ENCODE measurements around the gene MPV17. TPM values are rescaled to one million over a fixed set of nuclear protein-coding genes. Genes with fewer than 3 reads are reported as not detected.

The MPV17 gene
- total and polyA plus RNA-seq, 2 donors (not counting 1 experiment from before 2014, with no cell fraction given), result 83.2 to 272 TPM

- H3K4me3 ChIP-seq (replicated peaks in 1 of 4; ENCODE audit: control extremely low read depth in 1 of 4, insufficient read depth in 1 of 4, low read depth in 3 of 4, low read length in 4 of 4), result no peak overlapping the region
- H3K4me1 ChIP-seq (ENCODE audit: control insufficient read depth, extremely low read depth, insufficient read depth, low read length), result no peaks in the 10 kb centered on the region
- H3K79me2 ChIP-seq (ENCODE audit: control insufficient read depth, insufficient read depth, low read length), result no peaks in the 10 kb centered on the region
- H3K9me3 ChIP-seq (ENCODE audit: control insufficient read depth, insufficient read depth, low read depth, low read length), result no peaks in the 10 kb centered on the region
- no peak overlapping the region for H3K9ac ChIP-seq (ENCODE audit: insufficient read depth, low read length)
- H2AFZ ChIP-seq (ENCODE audit: low read length), result no peak overlapping the region
- peaks cover 6% of the 10 kb centered on the region for H3K27me3 ChIP-seq (ENCODE audit: control insufficient read depth, insufficient read depth, low read length)
- no peak for DNase-seq (ENCODE audit: low read depth in 2 of 2)
- H3K36me3 ChIP-seq (ENCODE audit: control insufficient read depth, insufficient read depth, low read length), result no peaks in the 10 kb centered on the region
- no peak for TF ChIP-seq EZH2 (IDR thresholded peaks at IDR 0.05; ENCODE audit: low read length, missing control alignments)
- TF ChIP-seq, protein P1, sequence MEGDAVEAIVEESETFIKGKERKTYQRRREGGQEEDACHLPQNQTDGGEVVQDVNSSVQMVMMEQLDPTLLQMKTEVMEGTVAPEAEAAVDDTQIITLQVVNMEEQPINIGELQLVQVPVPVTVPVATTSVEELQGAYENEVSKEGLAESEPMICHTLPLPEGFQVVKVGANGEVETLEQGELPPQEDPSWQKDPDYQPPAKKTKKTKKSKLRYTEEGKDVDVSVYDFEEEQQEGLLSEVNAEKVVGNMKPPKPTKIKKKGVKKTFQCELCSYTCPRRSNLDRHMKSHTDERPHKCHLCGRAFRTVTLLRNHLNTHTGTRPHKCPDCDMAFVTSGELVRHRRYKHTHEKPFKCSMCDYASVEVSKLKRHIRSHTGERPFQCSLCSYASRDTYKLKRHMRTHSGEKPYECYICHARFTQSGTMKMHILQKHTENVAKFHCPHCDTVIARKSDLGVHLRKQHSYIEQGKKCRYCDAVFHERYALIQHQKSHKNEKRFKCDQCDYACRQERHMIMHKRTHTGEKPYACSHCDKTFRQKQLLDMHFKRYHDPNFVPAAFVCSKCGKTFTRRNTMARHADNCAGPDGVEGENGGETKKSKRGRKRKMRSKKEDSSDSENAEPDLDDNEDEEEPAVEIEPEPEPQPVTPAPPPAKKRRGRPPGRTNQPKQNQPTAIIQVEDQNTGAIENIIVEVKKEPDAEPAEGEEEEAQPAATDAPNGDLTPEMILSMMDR (conservative IDR thresholded peaks at IDR 0.05 in 1 of 2, IDR thresholded peaks at IDR 0.05 in 1 of 2; ENCODE audit: low read depth in 1 of 2, low read length in 2 of 2), result no peak
- no peak overlapping the region for H3K4me2 ChIP-seq (ENCODE audit: extremely low read depth, insufficient read depth, low read length)
- H3K27ac ChIP-seq (ENCODE audit: insufficient read depth, low read length), result no peak overlapping the region
- no peaks in the 10 kb centered on the region for H4K20me1 ChIP-seq (ENCODE audit: control insufficient read depth, extremely low read depth, insufficient read depth, low read length)
Observed at GRCh38 chr2:27288610-27289009, 34.3 kb downstream of the MPV17 start.

GRCh38 chr2:27285481-27285880 is 37.4 kb downstream of the MPV17 start:
- no peak overlapping the region for H3K4me2 ChIP-seq (ENCODE audit: extremely low read depth, insufficient read depth, low read length)
- H3K9me3 ChIP-seq (ENCODE audit: control insufficient read depth, insufficient read depth, low read depth, low read length), result no peaks in the 10 kb centered on the region
- H3K9ac ChIP-seq (ENCODE audit: insufficient read depth, low read length), result no peak overlapping the region
- H3K27ac ChIP-seq (ENCODE audit: insufficient read depth, low read length), result no peak overlapping the region
- H3K36me3 ChIP-seq (ENCODE audit: control insufficient read depth, insufficient read depth, low read length), result no peaks in the 10 kb centered on the region
- H3K4me1 ChIP-seq (ENCODE audit: control insufficient read depth, extremely low read depth, insufficient read depth, low read length), result peaks cover 7% of the 10 kb centered on the region
- no peak for DNase-seq (ENCODE audit: low read depth in 2 of 2)
- H3K79me2 ChIP-seq (ENCODE audit: control insufficient read depth, insufficient read depth, low read length), result no peaks in the 10 kb centered on the region
- H4K20me1 ChIP-seq (ENCODE audit: control insufficient read depth, extremely low read depth, insufficient read depth, low read length), result no peaks in the 10 kb centered on the region
- H2AFZ ChIP-seq (ENCODE audit: low read length), result no peak overlapping the region
- TF ChIP-seq, protein P1 (conservative IDR thresholded peaks at IDR 0.05 in 1 of 2, IDR thresholded peaks at IDR 0.05 in 1 of 2; ENCODE audit: low read depth in 1 of 2, low read length in 2 of 2), result no peak
- TF ChIP-seq EZH2 (IDR thresholded peaks at IDR 0.05; ENCODE audit: low read length, missing control alignments), result no peak
- H3K4me3 ChIP-seq (replicated peaks in 1 of 4; ENCODE audit: control extremely low read depth in 1 of 4, insufficient read depth in 1 of 4, low read depth in 3 of 4, low read length in 4 of 4), result no peak overlapping the region
- no peaks in the 10 kb centered on the region for H3K27me3 ChIP-seq (ENCODE audit: control insufficient read depth, insufficient read depth, low read length)

DNA sequence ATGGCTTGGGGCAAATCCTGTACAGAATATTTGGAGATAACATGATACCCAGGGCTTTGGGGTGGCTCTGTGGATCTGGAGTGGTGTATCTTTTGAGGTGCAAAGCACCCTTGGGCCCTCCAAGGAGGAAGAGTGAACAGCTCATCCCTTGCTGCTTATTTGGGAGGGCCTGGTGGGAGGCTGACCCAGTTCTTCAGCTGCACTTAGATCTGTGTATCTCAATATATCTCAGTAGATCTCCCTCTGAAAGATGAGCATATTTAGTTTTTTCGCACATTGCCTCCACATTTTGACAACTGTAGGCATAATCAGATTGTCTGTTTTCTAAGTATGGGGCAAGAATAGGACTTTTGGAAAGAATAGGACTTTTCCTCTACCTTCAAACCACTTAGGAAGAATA is 37.9 kb downstream of the MPV17 start:
- Histone ChIP-seq H2AFZ (ENCODE audit: low read length) (no peak overlapping the region), H3K27me3 (ENCODE audit: control insufficient read depth, insufficient read depth, low read length) (no peaks in the 10 kb centered on the region), H4K20me1 (ENCODE audit: control insufficient read depth, extremely low read depth, insufficient read depth, low read length) (no peaks in the 10 kb centered on the region), H3K36me3 (ENCODE audit: control insufficient read depth, insufficient read depth, low read length) (no peaks in the 10 kb centered on the region), H3K27ac (ENCODE audit: insufficient read depth, low read length) (no peak overlapping the region), H3K4me2 (ENCODE audit: extremely low read depth, insufficient read depth, low read length) (no peak overlapping the region), H3K9me3 (ENCODE audit: control insufficient read depth, insufficient read depth, low read depth, low read length) (no peaks in the 10 kb centered on the region), H3K9ac (ENCODE audit: insufficient read depth, low read length) (no peak overlapping the region), H3K4me1 (ENCODE audit: control insufficient read depth, extremely low read depth, insufficient read depth, low read length) (peaks cover 7% of the 10 kb centered on the region), H3K79me2 (ENCODE audit: control insufficient read depth, insufficient read depth, low read length) (no peaks in the 10 kb centered on the region), H3K4me3 (replicated peaks in 1 of 4; ENCODE audit: control extremely low read depth in 1 of 4, insufficient read depth in 1 of 4, low read depth in 3 of 4, low read length in 4 of 4) (no peak overlapping the region)
- no peak for DNase-seq (ENCODE audit: low read depth in 2 of 2)
- TF ChIP-seq EZH2 (IDR thresholded peaks at IDR 0.05; ENCODE audit: low read length, missing control alignments), result no peak
- TF ChIP-seq, protein P1 (conservative IDR thresholded peaks at IDR 0.05 in 1 of 2, IDR thresholded peaks at IDR 0.05 in 1 of 2; ENCODE audit: low read depth in 1 of 2, low read length in 2 of 2), result no peak

Measured in fibroblast of lung (primary cell).